ENCODE data around the gene MMP24.

Gene MMP24

DNA sequence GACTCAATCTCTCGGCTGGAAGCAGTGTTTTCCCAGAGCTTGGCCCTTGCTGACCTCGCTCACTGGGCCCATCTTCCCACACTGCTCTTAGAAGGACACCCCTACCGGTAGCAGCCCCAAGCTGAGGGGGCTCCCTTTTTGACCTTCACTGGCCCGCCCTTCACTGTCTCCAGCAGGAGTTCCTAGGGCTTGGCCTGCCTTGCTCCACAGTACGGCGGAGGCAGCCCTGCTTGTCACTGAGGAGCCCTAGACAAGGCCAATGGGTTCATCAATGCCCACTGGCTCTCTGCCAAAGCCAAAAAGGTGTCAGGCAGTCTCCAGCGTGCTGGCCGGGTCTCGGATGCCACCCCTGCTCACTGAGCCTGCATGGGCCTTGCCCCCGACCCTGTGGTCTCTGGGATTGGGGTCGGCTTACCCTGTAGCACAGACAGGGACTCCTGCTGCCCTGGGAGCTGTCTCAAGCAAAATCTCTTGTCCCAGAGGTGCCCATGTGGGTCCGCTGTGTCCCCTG, 49.3 kb downstream of the MMP24 start:
- Histone ChIP-seq H3K9me3 (ENCODE audit: control insufficient read depth, low read length) (no peaks in the 10 kb centered on the region), H3K9ac (ENCODE audit: low read length) (peak overlapping the region; percentile 99), H3K4me3 (ENCODE audit: low read length) (peak overlapping the region; percentile 95), H3K4me1 (ENCODE audit: control insufficient read depth, insufficient read depth, low read length) (peaks cover 51% of the 10 kb centered on the region), H3K27me3 (replicated peaks; ENCODE audit: control insufficient read depth, insufficient read depth, low read length) (no peaks in the 10 kb centered on the region), H3K36me3 (ENCODE audit: control insufficient read depth, insufficient read depth, low read length, severe bottlenecking) (peaks cover 41% of the 10 kb centered on the region)
- DNase-seq (ENCODE audit: low read depth) = no peak

DNA sequence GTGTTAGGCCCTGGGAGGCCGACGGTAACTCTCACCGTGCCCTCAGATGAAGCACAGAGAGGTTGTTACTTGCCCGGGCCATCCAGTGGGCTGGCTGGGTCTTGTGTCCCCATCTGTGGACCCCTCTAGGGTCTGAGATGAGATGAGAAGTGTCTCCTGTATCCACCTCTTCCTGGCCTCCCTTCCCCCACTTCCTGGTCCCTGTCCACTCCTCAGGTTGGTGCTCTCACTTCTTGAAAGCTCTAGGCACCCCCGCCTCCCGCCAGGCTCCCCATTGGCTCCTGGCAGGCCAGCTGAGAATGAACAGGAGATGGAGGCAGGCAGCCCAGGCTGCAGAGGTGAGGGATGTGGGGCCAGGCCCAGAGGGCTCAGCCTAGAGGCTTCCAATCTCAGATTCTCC, 49.9 kb downstream of the MMP24 start:
- peaks cover 48% of the 10 kb centered on the region for H3K4me1 ChIP-seq (ENCODE audit: control insufficient read depth, insufficient read depth, low read length)
- no peaks in the 10 kb centered on the region for H3K9me3 ChIP-seq (ENCODE audit: control insufficient read depth, low read length)
- H3K4me3 ChIP-seq (ENCODE audit: low read length) = peak overlapping the region; percentile 95
- H3K27me3 ChIP-seq (replicated peaks; ENCODE audit: control insufficient read depth, insufficient read depth, low read length) = no peaks in the 10 kb centered on the region
- DNase-seq (ENCODE audit: low read depth) = no peak
- H3K36me3 ChIP-seq (ENCODE audit: control insufficient read depth, insufficient read depth, low read length, severe bottlenecking) = peaks cover 42% of the 10 kb centered on the region
- H3K9ac ChIP-seq (ENCODE audit: low read length) = peak overlapping the region; percentile 99

DNA sequence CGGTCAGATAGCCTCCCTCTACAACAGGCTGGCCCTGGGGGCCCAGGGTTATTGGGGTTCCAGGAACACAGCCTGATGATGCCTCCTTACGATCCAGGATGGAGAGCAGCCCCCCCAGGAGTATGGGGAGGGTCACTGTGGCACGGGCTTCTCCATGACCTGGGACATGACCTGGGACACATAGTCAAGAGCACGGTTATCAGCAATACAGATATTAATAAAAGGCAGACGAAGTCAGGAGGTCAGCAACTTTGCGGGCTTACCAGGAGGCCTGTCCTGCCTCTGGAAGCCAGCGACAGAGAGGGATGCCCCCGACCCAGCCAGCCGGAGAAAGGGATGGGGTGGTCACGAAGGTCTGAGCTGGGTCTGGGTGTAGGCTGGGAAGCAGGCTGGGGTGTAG, 50.6 kb downstream of the MMP24 start:
- Histone ChIP-seq H3K36me3 (ENCODE audit: control insufficient read depth, insufficient read depth, low read length, severe bottlenecking) (peaks cover 42% of the 10 kb centered on the region), H3K4me1 (ENCODE audit: control insufficient read depth, insufficient read depth, low read length) (peaks cover 40% of the 10 kb centered on the region)
- no peak for DNase-seq (ENCODE audit: low read depth)

DNA sequence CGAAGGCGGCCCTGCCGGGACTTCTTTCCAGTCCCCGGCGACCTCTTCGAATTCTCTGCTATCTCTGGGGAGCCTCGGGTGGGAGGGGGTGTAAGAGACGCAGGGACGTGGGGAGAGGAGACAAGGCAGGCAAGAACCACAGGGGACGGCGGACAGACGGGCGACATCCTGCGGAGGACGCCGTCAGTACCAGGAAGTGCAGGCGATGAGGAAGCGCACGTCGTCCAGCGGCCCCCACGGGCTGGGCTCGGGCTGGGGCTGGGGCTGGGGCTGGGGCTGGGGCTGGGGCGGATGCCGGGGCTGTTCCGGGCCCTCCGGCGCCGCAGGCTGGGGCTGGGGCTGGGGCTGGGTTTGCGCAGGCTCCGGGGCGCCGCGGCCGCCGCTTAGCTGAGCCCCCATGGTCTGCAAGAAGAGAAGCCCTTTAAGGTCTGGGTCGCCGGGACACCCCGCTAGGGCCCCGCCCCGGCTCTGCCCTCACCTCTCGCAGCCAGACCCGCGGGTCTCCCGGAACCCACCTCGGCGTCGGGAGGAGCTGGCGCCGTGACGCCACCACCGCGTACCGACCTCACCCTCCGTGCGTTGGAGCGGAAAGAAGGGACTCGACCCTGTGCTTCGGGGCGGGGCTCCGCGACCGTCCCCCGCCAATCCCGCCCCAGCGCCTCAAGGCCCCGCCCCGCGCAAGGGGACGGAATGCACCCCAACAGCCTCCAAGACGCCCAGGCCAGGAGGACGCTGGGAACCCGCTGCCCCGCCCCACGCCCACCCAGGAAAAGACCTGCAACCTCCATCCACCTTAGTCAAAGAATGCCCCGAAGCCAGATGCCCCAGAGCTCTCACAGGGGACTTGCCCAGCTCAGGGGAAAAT, 51.3 kb downstream of the MMP24 start, which contains the start of gene MMP24OS:
MMP24OS (minus strand) TSS at position 592 of the 865 bp plus-strand sequence; CDS start at position 399, 193 bp downstream.
- Histone ChIP-seq H3K4me3 (ENCODE audit: low read length) (peak within 1 kb of the TSS; percentile 95), H3K27me3 (replicated peaks; ENCODE audit: control insufficient read depth, insufficient read depth, low read length) (no peaks in the 10 kb centered on the region), H3K9me3 (ENCODE audit: control insufficient read depth, low read length) (no peaks in the 10 kb centered on the region), H3K36me3 (ENCODE audit: control insufficient read depth, insufficient read depth, low read length, severe bottlenecking) (peaks cover 42% of the 10 kb centered on the region), H3K9ac (ENCODE audit: low read length) (peak within 1 kb of the TSS; percentile 99), H3K4me1 (ENCODE audit: control insufficient read depth, insufficient read depth, low read length) (peaks cover 34% of the 10 kb centered on the region)
- DNase-seq (ENCODE audit: low read depth) = peak; percentile 96

More for the DNA sequence above, 50.6 kb downstream of the MMP24 start:
- Histone ChIP-seq H3K4me3 (ENCODE audit: low read length) (peak overlapping the region; percentile 95), H3K9ac (ENCODE audit: low read length) (peak overlapping the region; percentile 99), H3K9me3 (ENCODE audit: control insufficient read depth, low read length) (no peaks in the 10 kb centered on the region), H3K27me3 (replicated peaks; ENCODE audit: control insufficient read depth, insufficient read depth, low read length) (no peaks in the 10 kb centered on the region)

DNA sequence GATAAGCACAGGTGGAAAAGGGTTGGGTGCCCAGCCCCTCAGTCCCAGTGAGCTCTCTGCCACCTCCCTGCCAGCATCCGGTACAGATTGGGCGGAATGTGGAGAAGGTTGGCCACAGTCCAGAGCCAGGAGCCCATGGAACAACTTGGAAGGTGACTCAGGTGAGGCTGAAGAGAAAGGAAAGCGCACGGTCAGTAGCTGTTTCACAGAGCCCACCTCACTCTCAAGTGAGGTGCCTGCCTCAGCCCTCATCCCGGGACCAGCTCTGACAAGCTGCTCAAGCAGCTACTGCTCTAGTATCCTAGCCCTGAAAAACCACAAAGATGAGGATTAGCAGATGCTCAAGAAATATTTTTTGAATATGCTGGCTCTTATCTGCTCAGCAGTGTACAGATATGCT, 52.5 kb downstream of the MMP24 start:
- Histone ChIP-seq H3K4me3 (ENCODE audit: low read length) (no peak overlapping the region), H3K27me3 (replicated peaks; ENCODE audit: control insufficient read depth, insufficient read depth, low read length) (no peaks in the 10 kb centered on the region), H3K9ac (ENCODE audit: low read length) (no peak overlapping the region), H3K4me1 (ENCODE audit: control insufficient read depth, insufficient read depth, low read length) (peaks cover 32% of the 10 kb centered on the region), H3K36me3 (ENCODE audit: control insufficient read depth, insufficient read depth, low read length, severe bottlenecking) (peaks cover 40% of the 10 kb centered on the region), H3K9me3 (ENCODE audit: control insufficient read depth, low read length) (no peaks in the 10 kb centered on the region)
- no peak for DNase-seq (ENCODE audit: low read depth)

DNA sequence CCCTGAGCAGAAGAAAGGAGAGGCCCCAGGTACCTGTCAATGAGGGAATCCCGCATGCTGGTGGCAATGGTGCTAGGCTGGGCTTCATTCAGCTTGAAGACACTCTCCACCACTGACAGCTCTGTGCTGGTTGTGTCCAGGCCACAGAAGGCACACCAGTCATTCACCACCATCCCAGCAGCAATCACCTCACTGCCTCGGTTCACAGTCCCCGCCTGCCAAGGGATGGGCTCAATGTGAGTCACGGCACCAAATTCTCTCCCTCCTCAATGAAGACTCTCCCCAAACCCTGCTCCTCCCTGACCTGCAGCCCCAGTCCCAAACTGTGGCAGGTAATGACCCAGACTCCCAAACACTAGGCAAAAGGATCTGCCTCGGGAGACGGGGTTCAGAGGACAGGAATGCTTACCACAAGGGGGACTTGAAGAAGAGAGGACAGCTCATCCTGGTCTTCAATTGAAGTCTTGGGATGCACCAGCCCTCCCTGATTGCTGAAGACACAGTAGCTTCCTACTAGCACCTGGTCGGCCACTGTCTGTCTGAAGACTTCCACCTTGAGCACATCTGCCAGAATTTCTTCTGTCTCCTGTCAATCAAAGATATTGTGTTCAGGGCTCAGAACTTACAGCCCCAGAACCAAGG, 53.2 kb downstream of the MMP24 start:
- Histone ChIP-seq H3K27me3 (replicated peaks; ENCODE audit: control insufficient read depth, insufficient read depth, low read length) (no peaks in the 10 kb centered on the region), H3K9ac (ENCODE audit: low read length) (no peak overlapping the region), H3K4me1 (ENCODE audit: control insufficient read depth, insufficient read depth, low read length) (peaks cover 31% of the 10 kb centered on the region), H3K9me3 (ENCODE audit: control insufficient read depth, low read length) (no peaks in the 10 kb centered on the region), H3K36me3 (ENCODE audit: control insufficient read depth, insufficient read depth, low read length, severe bottlenecking) (peaks cover 39% of the 10 kb centered on the region), H3K4me3 (ENCODE audit: low read length) (no peak overlapping the region)
- DNase-seq (ENCODE audit: low read depth) = no peak

DNA sequence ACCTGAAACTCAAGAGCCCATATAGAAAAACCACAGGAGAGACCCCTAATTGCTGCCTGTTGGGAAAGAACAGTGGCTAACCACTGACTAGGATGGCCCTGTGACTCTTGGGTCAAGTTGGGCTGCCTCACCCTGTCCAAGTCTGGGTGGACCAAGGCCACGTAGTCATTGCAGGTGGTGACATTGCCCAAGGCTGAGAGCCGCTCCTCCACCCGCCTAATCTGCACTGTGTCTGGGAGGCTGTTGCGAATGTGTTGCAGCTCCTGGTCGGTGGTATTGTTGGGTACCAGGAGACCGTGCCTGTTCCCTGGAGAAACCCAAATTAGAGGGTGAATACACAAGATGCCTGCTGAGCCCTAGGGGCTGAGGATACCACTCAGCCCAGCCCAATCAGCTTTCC, 54.0 kb downstream of the MMP24 start:
- peaks cover 33% of the 10 kb centered on the region for H3K4me1 ChIP-seq (ENCODE audit: control insufficient read depth, insufficient read depth, low read length)
- H3K27me3 ChIP-seq (replicated peaks; ENCODE audit: control insufficient read depth, insufficient read depth, low read length) = no peaks in the 10 kb centered on the region
- DNase-seq (ENCODE audit: low read depth) = no peak
- no peak overlapping the region for H3K9ac ChIP-seq (ENCODE audit: low read length)
- peaks cover 35% of the 10 kb centered on the region for H3K36me3 ChIP-seq (ENCODE audit: control insufficient read depth, insufficient read depth, low read length, severe bottlenecking)
- H3K9me3 ChIP-seq (ENCODE audit: control insufficient read depth, low read length) = no peaks in the 10 kb centered on the region
- no peak overlapping the region for H3K4me3 ChIP-seq (ENCODE audit: low read length)

DNA sequence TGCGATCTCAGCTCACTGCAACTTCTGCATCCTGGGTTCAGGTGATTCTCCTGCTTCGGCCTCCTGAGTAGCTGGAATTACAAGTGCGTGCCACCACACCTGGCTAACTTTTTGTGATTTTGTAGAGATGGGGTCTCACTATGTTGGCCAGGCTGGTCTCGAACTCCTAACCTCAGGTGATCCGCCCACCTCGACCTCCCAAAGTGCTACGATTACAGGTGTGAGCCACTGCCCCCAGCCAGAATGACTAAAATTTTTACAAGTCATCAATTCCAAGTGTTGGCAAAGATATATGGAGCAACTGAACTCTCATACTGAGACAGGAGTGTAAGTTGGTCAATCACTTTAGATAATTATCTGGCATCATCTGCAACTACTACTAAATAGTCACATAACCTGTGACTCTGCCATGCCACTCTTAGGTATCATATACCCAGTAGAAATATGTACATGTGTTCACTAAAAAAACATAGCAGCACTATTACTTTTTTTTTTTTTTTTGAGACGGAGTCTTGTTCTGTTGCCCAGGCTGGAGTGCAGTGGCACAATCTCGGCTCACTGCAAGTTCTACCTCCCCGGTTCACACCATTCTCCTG, 55.1 kb downstream of the MMP24 start:
- no peaks in the 10 kb centered on the region for H3K9me3 ChIP-seq (ENCODE audit: control insufficient read depth, low read length)
- H3K36me3 ChIP-seq (ENCODE audit: control insufficient read depth, insufficient read depth, low read length, severe bottlenecking) = peaks cover 27% of the 10 kb centered on the region
- no peaks in the 10 kb centered on the region for H3K27me3 ChIP-seq (replicated peaks; ENCODE audit: control insufficient read depth, insufficient read depth, low read length)
- no peak for DNase-seq (ENCODE audit: low read depth)
- no peak overlapping the region for H3K9ac ChIP-seq (ENCODE audit: low read length)
- H3K4me3 ChIP-seq (ENCODE audit: low read length) = no peak overlapping the region
- H3K4me1 ChIP-seq (ENCODE audit: control insufficient read depth, insufficient read depth, low read length) = peaks cover 23% of the 10 kb centered on the region

DNA sequence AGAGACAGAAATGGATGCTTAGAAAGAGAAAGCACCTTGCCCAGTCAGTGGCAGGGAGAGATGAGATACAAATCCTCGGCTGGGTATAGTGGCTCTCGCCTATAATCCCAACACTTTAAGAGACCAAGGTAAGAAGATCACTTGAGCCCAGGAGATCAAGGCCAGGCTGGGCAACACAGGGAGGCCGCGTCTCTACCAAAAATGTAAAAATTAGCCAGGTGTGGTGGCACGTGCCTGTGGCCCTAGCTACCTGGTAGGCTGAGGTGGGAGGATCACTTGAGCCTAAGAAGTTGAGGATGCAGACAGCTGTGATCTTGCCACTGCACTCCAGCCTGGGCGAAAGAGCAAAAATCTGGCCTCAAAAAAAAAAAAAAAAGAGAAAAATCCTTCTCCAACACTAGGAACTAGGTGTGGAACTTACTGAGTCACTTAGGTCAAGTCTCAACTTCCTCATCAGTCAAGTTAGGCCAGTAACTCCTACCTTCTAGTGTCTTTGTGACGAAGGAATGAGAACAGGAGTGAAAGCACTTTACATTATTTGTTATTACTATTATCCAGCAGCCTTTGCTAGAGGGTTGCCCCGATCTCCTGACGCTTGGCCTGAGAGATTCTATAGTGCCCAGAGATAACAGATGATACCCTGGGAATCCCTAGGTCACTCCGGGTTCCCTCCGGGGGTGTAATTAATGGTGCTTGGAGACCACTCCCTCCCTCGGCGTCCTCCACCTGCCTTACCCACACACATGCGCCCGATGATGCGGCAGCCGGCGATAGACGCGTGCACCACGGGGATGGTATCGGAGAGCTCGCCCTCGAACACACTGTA, 57.2 kb downstream of the MMP24 start:
- no peaks in the 10 kb centered on the region for H3K9me3 ChIP-seq (ENCODE audit: control insufficient read depth, low read length)
- peak overlapping the region; percentile 96 for H3K4me3 ChIP-seq (ENCODE audit: low read length)
- peaks cover 5% of the 10 kb centered on the region for H3K27me3 ChIP-seq (replicated peaks; ENCODE audit: control insufficient read depth, insufficient read depth, low read length)
- peak overlapping the region; percentile 97 for H3K9ac ChIP-seq (ENCODE audit: low read length)
- H3K4me1 ChIP-seq (ENCODE audit: control insufficient read depth, insufficient read depth, low read length) = peaks cover 15% of the 10 kb centered on the region
- H3K36me3 ChIP-seq (ENCODE audit: control insufficient read depth, insufficient read depth, low read length, severe bottlenecking) = peaks cover 22% of the 10 kb centered on the region
- DNase-seq (ENCODE audit: low read depth) = peak; percentile 32

DNA sequence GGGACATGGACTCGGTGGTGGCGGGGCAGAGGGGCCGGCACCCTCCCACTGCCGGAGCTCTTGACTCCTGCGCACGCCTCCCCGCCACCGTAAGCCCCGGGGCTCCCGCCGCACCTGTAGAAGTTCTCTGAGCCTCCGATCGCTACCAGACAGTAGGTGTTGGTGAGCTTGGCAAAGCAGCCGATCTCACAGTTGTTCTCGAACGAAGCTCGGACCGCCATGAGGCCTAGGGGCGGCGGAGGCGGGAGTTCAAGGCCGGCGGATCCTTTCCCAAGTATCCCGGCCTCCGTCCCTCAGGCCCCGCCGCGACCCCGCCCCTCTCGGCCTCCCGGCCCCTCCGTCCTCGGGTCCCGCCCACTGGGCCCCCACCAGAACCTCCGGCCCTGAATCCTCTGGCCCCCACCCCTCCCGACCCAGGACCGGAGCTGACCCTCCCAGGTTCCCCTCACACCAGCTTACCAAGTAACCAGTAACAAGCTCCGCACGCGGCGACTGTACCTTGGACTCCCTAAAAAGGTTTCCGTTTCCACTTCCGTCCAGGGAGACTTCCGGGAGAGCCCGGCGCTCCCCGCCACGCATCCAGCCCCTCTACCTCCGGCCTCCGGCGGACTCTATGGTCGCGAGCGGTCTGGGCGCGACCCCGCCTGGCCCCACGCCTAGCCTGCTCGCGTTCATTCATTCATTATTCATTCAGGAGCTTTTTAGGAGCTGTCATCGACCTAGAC, 57.9 kb downstream of the MMP24 start, which contains the start of gene EIF6:
EIF6 (minus strand) TSS at position 506 of the 725 bp plus-strand sequence; CDS start at position 221, 285 bp downstream.
- no peaks in the 10 kb centered on the region for H3K9me3 ChIP-seq (ENCODE audit: control insufficient read depth, low read length)
- H3K4me3 ChIP-seq (ENCODE audit: low read length) = peak within 1 kb of the TSS; percentile 96
- H3K9ac ChIP-seq (ENCODE audit: low read length) = peak within 1 kb of the TSS; percentile 97
- peak; percentile 92 for DNase-seq (ENCODE audit: low read depth)
- H3K4me1 ChIP-seq (ENCODE audit: control insufficient read depth, insufficient read depth, low read length) = peaks cover 15% of the 10 kb centered on the region
- peaks cover 5% of the 10 kb centered on the region for H3K27me3 ChIP-seq (replicated peaks; ENCODE audit: control insufficient read depth, insufficient read depth, low read length)
- H3K36me3 ChIP-seq (ENCODE audit: control insufficient read depth, insufficient read depth, low read length, severe bottlenecking) = peaks cover 14% of the 10 kb centered on the region
